GM18526 (cell line): ENCODE measurements around the gene RBM17.
A peak's percentile ranks its signal among the peaks of the same experiment; 100 is the strongest.

Source experiments
- POLR2A ChIP-seq: IDR thresholded peaks from 3 replicates; pipeline ENCODE4 v1.6.1; 2011; ENCODE audit not compliant: insufficient read length; ENCODE audit errors: extremely low read depth

The RBM17 gene

DNA sequence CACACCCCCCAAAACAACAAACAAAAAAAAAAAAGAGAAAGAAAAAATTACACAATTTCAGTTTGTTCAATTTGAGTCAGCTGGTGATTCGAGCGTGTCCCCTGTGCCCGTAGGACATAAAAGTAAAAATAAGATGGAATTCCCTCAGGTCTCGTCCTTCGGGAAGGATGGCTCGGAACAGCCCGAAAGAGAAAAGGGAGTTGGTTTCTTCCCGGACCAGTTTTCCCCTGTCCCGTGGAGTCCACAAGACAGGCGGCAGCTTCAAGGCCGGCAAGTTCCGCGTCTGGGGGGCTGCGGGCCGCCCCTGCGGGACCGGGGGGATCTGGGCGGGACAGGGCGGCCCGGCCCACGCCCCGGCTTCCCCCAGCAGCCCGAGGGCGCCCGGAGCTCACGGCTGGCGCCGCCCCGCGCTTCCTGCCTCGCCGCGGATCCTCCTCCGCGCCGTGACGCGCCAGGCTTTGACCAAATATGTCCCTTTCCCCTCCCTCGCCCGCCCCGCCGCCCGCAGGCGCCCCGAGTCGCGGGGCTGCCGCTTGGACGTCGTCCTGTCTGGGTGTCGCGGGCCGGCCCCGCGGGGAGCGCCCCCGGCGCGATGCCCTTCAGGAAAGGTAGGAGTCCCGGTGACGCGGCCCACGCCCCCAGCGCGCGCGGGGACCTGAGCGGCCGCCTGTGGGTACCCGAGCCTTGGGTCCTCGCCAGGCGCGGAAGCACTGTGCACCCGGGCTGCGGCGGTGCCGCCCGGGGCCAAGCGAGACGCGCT is 55.8 kb downstream of the RBM17 start:
- peak; percentile 66 for TF ChIP-seq POLR2A

DNA sequence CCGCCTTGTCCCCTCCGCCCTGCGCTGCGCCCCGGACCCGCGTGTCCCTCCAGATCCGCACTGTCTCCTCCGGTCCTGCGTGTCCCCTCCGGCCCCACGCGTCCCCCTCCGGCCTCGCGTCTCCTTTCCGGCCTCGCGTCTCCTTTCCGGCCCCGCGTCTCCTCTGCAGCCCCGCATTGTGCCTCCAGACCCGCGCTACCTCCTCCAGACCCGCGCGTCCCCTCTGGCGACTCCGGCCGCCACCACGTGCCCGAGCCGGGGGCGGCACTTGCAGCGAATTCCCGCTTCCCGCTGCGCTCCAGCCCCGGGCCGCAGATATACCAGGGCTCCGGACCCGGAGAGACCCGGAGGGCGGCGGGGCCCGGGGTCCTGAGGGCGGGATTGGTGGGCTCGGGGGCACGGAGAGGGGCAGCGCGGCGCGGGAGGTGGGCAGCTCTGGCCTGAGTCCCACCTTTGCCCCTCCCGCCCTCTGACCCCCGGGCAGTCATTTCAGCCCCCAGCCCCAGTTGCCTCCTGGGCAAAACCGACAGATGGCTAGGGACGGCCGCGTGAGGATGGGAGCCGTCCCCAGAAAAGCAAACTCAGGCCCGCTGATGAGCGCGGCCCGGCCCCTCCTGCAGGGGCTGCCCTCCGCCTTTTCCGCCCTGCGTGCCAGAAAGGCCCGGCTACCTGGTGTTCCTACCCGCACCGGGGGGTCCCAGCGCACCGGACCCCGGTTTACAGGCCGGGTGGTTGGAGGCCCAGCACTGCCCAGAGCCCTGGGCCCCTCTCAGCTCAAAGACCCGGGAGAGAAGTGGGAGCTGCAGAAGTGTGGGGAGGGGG is 56.5 kb downstream of the RBM17 start:
- TF ChIP-seq POLR2A: no peak

DNA sequence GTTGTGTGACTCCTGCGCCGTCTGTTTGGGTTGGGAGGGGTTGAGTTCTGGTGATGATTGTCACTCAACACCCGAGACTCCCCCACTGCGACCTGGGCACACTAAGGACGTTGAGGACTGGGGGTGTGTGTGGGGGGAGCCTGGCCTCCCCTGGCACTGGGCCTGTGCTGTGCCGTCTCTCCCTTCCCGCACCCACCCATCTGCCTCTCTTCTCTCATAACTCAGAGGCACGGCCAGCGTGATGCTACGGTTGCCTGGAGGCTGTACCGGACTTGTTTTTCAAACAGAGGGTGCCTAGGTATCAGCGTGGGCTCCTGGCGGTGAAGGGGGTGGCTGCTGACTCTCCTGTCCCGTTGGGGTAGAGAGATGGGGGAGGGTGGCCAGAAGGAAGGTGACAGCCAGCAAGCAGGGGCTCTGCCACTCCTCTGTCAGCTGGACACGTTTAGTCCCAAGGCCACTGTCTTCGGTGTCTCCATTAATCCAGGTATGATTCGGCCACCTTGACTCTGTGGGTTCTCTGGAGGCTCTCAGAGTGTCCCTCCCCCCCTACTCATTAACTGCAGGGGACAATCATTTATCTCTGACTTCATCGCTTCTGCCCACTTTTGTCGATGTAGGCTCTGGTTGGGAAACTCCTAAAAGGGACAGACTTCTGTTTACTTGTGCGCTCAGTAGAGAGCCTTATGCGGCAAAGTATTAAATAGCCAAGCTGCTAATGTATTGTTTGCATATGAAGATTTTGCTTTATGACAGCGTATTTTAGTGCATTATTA is 57.4 kb downstream of the RBM17 start:
- no peak for TF ChIP-seq POLR2A

DNA sequence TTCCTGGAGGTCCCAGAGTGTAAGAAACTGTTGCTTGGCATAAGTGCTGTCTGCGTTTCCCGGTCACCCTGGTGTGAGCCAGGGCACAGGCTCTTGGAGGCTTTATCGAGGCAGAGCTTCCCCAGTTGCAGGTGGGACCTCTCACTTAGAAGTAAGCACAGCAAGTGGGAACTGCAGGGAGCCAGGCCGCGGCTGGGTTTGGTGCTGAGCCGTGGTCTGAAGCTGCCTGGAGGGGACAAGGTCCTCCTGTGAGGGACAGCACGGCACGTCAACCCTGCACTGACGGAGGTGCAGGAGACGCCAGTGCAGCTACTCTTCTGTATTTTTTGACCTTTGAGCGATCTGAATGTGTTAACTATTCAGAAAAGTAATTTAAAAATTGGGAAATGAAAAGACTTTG is 58.1 kb downstream of the RBM17 start:
- TF ChIP-seq POLR2A: no peak

DNA sequence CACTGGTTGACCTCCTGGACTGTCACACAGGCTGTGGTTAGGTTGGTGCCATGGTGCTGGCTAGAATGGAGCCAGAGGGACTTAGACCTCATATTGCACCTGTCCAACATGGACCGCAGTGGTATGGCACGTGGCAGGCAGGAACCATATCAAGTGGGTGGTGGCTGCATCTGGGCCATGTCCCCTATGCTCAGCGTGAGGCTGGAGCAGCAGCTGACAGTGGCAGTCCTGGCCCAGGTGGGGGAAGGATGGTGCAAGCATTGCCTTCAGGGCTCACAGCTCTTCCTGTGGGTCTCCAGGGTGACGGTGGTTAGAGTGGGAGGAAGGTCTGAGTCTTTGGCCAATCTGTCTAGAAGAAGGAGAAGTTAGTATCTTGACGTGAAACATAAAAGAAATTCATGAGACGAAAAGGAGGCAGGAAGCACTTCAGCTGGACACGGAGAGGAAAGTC is 59.4 kb downstream of the RBM17 start:
- no peak for TF ChIP-seq POLR2A

DNA sequence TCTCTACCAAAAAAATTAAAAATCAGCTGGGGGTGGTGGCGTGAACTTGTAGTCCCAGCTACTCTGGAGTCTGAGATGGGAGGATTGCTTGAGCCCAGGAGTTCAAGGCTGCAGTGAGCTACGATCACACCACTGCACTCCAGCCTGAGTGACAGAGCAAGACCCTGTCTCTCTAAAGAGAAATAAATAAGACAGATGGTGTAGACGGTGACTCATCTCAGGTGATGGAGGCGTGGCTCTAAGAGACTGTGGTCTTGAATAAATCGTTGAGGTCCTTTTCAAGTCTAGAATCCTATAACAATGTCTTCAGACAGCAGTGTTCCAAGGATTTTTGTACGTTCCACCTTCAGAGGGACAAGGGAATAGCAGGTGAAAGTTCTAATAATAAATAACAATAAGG is 60.1 kb downstream of the RBM17 start:
- TF ChIP-seq POLR2A: no peak

DNA sequence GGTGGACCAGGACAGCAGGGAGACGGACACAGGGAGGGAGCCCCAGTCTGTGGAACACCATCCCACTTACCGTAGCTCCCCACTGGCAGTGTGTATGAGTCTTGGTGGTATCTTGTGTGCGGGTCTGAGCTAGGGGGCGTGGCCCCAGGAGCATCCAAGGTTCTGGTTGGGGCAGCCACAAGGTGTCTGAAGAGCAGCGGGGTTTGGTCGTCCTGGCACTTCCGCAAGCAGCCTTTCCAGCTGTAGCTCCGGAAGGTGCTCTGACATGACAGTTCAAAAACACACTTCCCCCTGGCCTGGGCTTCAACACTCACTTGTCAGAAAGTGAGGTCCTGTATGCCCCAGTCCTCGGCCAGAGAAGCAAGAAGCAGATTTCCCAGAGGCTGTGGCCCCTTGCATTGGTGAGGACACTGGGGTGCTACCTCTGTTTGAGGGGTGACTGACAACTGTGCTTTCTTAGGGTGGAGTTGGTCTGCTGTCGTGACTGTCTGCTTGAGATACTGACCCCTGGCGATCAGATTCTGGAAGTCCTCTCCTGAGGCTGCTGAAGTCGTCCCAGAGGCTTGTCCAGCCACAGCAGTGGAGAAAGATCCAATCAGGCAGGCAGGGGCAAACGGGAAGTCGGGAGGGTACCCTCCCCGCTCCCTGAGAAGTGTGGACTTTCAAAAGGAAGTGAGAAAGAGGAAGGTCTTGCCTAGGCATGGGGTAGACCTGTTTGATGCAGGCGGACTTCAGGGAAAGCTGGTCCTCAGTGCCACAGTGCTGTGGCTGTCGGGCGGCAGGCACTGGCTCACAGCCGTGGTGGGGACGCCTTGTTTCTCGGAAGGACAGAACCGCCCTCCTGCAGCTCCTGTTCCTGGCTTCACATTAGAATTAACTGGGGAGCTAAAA is 62.5 kb downstream of the RBM17 start:
- TF ChIP-seq POLR2A: no peak

DNA sequence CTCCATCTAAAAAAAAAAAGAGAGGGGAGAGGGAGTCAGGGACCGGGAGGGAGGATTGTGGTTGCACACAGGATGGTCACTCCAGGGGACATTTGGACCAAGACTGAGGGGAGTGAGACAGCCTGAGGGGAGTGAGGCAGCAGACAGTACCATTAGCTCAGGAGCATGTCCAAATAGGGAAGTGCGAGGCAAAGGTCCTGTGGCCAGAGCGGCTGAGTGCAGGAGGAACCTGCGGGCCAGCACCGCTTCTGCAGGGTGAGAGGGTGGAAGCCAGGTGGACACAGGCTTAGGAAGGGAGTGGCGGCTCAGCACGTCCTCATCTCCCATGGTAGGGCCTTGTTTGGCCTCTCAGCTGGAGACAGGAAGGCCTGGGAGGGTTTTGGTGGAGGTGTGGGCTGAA is 65.0 kb downstream of the RBM17 start:
- TF ChIP-seq POLR2A: no peak

DNA sequence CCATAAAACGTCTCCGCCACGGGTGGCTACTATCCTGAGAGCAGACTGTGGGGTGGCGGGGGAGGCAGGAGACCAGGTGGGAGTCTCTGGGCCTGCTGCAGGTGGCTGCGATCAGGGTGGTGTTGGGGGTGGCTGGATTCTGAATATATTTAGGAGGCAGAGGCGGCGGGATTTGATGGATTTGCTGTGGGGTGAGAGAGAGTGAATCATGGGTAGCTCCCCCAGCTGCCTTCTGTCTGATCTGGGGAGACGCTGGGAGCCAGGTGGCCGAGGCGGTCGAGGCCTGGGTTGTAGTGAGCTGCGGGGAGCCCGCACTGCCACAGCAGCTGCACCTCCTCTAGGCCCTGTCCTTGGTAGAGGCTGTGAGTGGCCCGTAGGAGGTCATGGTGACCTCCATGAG is 65.7 kb downstream of the RBM17 start:
- no peak for TF ChIP-seq POLR2A

DNA sequence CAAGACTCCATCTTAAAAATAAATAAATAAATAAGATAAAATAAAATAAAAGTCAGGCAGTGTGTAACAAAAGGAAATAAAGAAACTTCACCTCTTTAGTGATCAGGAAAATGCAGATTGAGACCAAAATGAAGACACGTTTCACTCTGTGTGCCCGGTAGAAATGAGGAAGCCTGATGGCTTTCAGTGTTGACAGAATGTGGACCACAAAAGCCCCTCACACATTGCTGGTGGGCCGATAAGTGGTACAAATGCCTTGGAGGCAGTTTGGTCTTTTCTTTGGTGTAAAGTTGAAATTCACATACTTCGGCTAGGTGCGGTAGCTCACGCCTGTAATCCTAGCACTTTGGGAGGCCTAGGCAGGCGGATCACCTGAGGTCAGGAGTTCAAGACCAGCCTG is 69.4 kb downstream of the RBM17 start:
- no peak for TF ChIP-seq POLR2A

DNA sequence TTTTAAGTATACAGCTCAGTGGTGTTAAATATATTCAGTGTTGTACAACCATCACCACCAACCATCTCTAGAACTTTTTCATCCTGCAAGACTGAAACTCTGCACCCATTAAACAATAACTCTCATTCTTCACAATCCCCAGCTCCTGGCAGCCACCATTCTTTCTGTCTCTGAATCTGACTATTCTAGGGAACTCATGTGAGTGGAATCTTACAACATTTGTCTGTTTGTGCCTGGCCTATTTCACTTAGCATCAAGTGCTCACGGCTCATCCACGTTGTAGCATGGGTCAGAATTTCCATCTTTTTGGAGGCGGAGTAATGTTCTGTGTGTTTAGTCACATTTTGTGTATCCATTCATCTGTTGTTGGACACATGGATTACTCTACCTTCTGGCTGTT is 73.1 kb downstream of the RBM17 start:
- TF ChIP-seq POLR2A: no peak

DNA sequence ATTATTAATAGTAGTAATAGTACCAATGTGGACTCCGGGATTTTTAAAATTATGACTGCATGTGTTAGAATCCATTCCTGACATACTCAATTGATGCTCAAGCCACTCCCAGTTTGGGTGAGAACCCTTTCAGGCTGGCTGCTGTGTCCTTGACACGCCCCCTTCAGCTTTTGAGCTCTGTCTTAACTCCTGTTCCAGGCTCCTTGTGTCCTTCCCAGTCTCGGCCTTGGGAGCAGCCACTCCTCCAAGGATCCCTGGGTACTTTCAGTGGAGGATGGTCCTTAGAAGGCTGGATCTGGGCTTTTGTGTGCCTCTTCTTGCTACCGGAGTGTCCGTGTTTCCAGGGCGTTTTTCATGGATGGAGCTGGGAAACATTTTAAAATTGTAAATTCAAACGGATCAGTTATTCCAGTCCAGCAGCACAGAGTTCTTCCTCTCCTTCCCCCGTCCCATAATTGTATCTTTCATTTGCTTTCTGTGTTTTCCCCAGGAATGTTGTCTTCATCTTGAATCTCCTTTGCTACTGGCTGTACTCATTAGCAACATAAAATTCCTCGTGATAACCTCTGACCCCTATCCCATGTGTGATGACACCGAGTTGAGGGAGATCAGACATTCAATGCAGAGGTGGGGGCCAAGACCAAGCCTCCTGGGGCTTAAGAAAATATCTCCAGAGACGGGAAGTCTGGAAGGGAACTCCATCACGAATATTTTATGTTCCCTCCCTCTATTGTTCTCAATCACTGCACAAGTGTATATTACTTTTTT is 73.9 kb downstream of the RBM17 start:
- no peak for TF ChIP-seq POLR2A

DNA sequence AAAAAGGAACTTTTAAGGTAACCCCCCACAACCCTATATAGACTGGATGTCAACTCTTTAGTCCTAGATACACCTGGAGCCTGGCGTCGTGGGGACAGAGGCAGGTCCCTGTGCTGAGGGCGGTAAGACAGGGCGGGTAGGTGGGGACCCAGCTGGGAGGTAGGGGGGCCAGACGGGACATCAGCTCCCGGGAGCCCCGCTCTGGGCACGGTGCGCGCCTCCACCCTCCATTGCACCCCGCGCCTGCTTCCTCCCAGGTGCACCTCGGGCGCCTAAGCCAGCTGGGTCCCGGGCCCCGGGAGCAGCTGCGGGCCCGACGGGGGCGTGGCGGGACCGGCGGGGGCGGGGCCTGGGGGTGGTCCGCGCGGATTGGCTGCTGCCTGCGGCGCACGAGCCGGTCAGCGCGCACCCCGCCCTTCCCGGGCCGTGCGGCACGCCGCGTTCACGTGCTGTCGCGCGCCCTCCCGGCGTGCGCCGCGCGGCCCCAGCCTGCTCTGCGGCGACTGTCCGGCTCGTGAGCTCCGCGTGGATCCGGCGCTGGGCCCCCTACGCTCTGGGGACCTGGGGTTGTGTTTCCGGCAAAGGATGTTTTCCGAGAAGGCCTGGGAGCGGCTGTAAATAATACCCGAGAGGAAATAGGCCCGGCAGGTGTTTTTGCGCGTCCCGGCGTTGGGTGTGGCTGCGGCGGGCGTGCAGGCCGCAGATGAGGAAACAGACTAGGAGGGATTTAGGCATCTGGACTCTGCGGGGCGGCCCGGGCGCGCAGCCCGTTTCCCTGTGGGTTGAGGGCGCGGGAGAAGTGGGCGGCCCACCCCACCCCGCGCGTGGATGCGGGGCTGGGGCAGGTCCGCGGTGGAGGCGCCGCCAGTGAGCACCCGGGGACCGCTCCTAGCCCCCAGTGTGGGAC is 74.8 kb downstream of the RBM17 start:
- peak; percentile 73 for TF ChIP-seq POLR2A
